ENCODE measurements around the gene IL26.

IL26 gene

DNA sequence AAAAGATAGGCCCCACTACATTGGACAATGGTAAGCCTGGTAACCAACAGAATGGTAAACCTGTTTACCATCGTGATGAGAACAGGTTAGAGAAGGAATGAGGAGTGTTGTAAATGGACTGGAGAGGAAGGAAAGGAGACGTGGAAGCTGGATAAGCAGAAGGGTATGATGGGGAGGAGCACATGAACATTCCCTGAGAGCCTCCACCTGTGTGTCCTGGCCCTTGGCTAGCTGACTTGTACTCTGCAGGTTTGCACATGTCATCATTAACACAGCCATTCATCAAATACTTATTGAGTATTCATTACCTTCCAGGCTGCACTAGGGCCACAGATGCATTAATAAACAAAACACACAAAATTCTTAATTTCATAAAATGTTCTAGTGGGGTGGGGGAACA is 4.3 kb upstream of the IL26 start:
- H3K4me3 ChIP-seq (replicated peaks in 1 of 2; ENCODE audit: low read depth in 2 of 2, low read length in 2 of 2): no peak overlapping the region
- TF ChIP-seq CTCF (IDR thresholded peaks at IDR 0.05; ENCODE audit: low read depth, low read length): no peak
- DNase-seq (ENCODE audit: low read depth in 2 of 2): no peak

DNA sequence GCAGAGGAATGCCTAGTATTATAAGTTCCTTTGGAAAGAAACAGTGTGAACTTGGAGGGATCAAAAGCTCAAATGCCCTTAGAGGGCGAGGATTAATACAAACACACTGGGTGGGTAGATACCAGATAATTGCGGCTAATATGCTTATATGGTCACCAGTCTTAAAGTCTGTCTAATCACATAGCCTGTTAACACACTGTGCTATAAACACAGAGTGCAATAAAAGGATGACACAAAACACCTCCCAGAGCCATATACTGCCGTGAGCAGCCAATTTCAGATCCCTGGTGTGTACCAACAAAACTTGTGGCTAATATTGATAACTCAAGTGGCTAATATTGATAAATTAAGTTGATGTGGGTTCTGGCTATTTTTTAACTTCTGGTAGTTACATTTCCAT is 1.7 kb upstream of the IL26 start:
- no peak for DNase-seq (ENCODE audit: low read depth in 2 of 2)
- H3K4me3 ChIP-seq (replicated peaks in 1 of 2; ENCODE audit: low read depth in 2 of 2, low read length in 2 of 2): no peak overlapping the region
- TF ChIP-seq CTCF (IDR thresholded peaks at IDR 0.05; ENCODE audit: low read depth, low read length): no peak

DNA sequence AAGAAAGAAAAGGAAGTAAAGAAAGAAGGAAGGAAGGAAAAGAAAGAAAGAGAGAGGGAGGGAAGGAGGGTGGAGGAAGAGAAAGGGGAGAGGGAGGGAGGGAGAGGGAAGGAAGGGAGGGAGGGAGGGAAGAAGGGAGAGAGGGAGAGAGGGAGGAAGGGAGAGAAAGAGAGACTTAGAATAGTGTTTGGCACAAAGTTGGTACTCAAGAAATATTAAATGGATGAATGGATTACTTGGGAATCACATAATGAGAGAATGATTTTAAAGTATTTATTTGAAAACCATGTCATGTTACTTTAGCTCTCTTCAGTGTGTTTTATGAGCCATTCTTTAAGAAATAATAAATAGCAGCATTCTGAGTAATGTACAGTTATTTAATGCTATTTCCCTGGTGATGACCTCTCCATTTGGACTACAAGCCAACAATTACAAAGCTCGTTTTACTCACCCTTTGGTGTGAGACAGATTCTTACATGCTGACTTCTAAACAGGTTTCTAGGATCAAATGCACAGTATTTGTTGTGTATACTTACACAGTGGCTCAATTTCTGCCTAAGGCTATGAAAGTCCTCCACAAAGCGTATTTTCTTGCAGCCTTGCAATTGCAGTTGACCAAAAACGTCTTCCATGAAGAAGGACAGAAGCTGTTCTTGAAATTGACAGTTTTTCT is 861 bp downstream of the IL26 start:
- no peak for TF ChIP-seq CTCF (IDR thresholded peaks at IDR 0.05; ENCODE audit: low read depth, low read length)
- DNase-seq (ENCODE audit: low read depth in 2 of 2): peak; percentile 48 to 88
- no peak overlapping the region for H3K4me3 ChIP-seq (replicated peaks in 1 of 2; ENCODE audit: low read depth in 2 of 2, low read length in 2 of 2)

GRCh38 chr12:68223067-68223747 is 2.4 kb downstream of the IL26 start:
- H3K4me3 ChIP-seq (replicated peaks in 1 of 2; ENCODE audit: low read depth in 2 of 2, low read length in 2 of 2): peak overlapping the region in 1 of 2 donors; percentile 12
- peak; percentile 85 for TF ChIP-seq CTCF (IDR thresholded peaks at IDR 0.05; ENCODE audit: low read depth, low read length)
- peak; percentile 93 to 94 for DNase-seq (ENCODE audit: low read depth in 2 of 2)

- peak; percentile 50 to 65 for DNase-seq (ENCODE audit: low read depth in 2 of 2)
Observed at GRCh38 chr12:68222326-68222725, 3.3 kb downstream of the IL26 start.

GRCh38 chr12:68221497-68221896 is 4.1 kb downstream of the IL26 start:
- no peak for TF ChIP-seq CTCF (IDR thresholded peaks at IDR 0.05; ENCODE audit: low read depth, low read length)
- no peak overlapping the region for H3K4me3 ChIP-seq (replicated peaks in 1 of 2; ENCODE audit: low read depth in 2 of 2, low read length in 2 of 2)
- DNase-seq (ENCODE audit: low read depth in 2 of 2): no peak

More at GRCh38 chr12:68222326-68222725, 3.3 kb downstream of the IL26 start:
- no peak for TF ChIP-seq CTCF (IDR thresholded peaks at IDR 0.05; ENCODE audit: low read depth, low read length)
- H3K4me3 ChIP-seq (replicated peaks in 1 of 2; ENCODE audit: low read depth in 2 of 2, low read length in 2 of 2): peak overlapping the region; percentile 3 to 32
